Testis (tissue), 5 donors: ENCODE results near the gene EPHA7. TPM values are rescaled to one million over a fixed set of nuclear protein-coding genes. Genes with fewer than 3 reads are reported as not detected.
A peak's percentile ranks its signal among the peaks of the same experiment; 100 is the strongest.

Source experiments
- DNase-seq: peaks from one replicate; pipeline ENCODE4 v3.0.0-alpha.2; 2019
- H3K27ac ChIP-seq, 2 donors: fragments of 200-600 bp; sonication (generic); one replicate each; pipeline ENCODE4 v1.5.1; 2019
- H3K27me3 ChIP-seq: fragments of 200-600 bp; sonication (generic); one replicate; pipeline ENCODE4 v1.5.1; 2019
- H3K36me3 ChIP-seq: fragments of 200-600 bp; sonication (generic); one replicate; pipeline ENCODE4 v1.5.1; 2017; ENCODE audit warnings: low read depth; ENCODE audit errors: missing control alignments
- H3K4me1 ChIP-seq: fragments of 200-600 bp; sonication (generic); one replicate; pipeline ENCODE4 v1.5.1; 2019
- H3K4me3 ChIP-seq, 2 donors: fragments of 200-600 bp; sonication (generic); one replicate each; pipeline ENCODE4 v1.5.1; 2017 to 2019
- H3K9me3 ChIP-seq: fragments of 200-600 bp; sonication (generic); one replicate; pipeline ENCODE4 v1.5.1; 2017
- CTCF ChIP-seq, 3 experiments: fragments of 450-650 bp in 2 of 3; fragments of 200-600 bp in 1 of 3; sonication (generic) in 1 of 3; IDR thresholded peaks; one replicate each; pipeline ENCODE4 v1.5.1; 2016 to 2019; ENCODE audit warnings: antibody characterized with exemption in 3 of 3, mild to moderate bottlenecking in 2 of 3, moderate library complexity in 1 of 3
- POLR2A ChIP-seq: fragments of 450-650 bp; IDR thresholded peaks from one replicate; pipeline ENCODE4 v1.6.1; 2017; ENCODE audit warnings: antibody characterized with exemption, mild to moderate bottlenecking, moderate library complexity
- WGBS, 2 donors: methylation state at CpG; one replicate each; pipeline ENCODE4 v1.1.5; 2018; 5-methylcytosine and 5-hydroxymethylcytosine counted together
- intact Hi-C: fragments of 100-400 bp; cut with DNase I; formaldehyde crosslinking; loops from one replicate; pipeline ENCODE4 v1.15.1; 2023; ENCODE audit warnings: low total_unique reads
- long read RNA-seq, 2 donors: transcript quantifications; one replicate each; lab custom pipeline, GENCODE V29; 2026
- polyA plus RNA-seq: library from polyadenylated mRNA; stranded (reverse); fragments of 350-450 nt; fragmentation: Illumina TruSeq; extraction: RNeasy Lipid Tissue Mini Kit (QIAGEN cat#74804); gene quantifications from one replicate; pipeline ENCODE4 v1.2.3, GENCODE V29; 2014; ENCODE audit warnings: low read depth, low replicate concordance; ENCODE audit not compliant: insufficient read depth
- total RNA-seq, 2 donors: library from RNA; depleted of rRNA; stranded (reverse); fragments of >200 nt; gene quantifications; one replicate each; pipeline ENCODE4 v1.2.3, GENCODE V29; 2016

Gene EPHA7
- total RNA-seq (1 to 10 TPM; 4.8 to 7.2 TPM), polyA plus RNA-seq (3.4 TPM)
- long read RNA-seq, donor 1, partial matches to known transcripts, result 0 of 4 reads
- long read RNA-seq, donor 1, other reads (novel, unspliced or antisense), result 0 of 4 reads
- long read RNA-seq, donor 2, partial matches to known transcripts, result 0 of 1 reads
- long read RNA-seq, donor 2, other reads (novel, unspliced or antisense), result 0 of 1 reads

DNA sequence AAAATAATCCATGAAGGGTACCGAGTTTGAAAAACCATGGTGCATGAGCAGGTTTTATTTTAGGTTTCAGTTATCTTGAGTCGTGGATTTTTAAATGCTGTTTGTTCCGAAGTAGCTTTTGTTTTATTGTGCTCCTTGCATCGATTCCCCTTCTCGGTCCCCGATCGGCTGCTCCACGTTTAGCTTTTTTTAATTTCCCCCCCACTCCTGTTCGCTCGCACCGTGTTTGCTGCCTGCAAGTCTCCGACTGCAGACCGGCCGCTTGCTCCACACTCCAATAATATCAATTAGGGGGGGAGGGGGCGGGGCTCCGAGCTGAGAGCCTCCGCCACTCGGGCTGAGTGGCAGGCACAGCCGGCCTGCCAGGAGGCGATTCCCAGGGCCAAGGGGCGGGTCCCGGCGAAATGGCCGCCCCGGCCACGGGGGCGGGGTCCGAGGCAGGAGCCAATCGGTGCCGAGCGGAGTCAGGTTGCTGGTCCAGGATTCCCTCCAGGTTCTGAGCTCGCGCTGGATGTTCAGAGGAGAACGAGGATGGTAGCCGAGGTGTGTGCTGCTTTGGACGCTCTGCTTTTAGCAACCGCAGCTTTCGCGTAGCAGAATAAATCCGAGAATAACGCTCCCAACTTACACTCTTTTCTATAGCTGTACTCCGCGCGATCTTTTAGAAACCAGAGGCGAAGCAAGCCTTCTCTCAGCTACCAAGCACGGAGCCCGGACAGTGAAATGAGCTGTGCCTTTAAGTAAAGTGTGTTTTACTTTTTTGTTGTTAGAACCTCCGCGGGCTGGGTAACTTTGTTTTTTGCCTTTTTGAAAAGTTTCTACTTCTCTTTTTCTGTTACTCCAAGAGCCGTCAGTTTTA is at the start of gene EPHA7:
TSS of gene EPHA7 (minus strand) at position 256 of the 859 bp plus-strand sequence. CDS start at position 38, 218 bp downstream.
- H3K27me3 ChIP-seq, result no peaks in the 10 kb centered on the region
- intact Hi-C loops, result no loop called here
- no peaks in the 10 kb centered on the region for H3K36me3 ChIP-seq
- WGBS, 2 donors, result 0 to 1% methylated on average over 49 to 50 of the region's 50 CpGs
- H3K4me1 ChIP-seq, result peaks cover 10% of the 10 kb centered on the region
- peak within 1 kb of the TSS; percentile 59 to 62 for H3K4me3 ChIP-seq
- TF ChIP-seq CTCF (IDR thresholded peaks at IDR 0.05), result no peak
- no peak for TF ChIP-seq POLR2A
- H3K27ac ChIP-seq, result peak within 1 kb of the TSS; percentile 50 to 56
- no peaks in the 10 kb centered on the region for H3K9me3 ChIP-seq
- peak; percentile 98 for DNase-seq

DNA sequence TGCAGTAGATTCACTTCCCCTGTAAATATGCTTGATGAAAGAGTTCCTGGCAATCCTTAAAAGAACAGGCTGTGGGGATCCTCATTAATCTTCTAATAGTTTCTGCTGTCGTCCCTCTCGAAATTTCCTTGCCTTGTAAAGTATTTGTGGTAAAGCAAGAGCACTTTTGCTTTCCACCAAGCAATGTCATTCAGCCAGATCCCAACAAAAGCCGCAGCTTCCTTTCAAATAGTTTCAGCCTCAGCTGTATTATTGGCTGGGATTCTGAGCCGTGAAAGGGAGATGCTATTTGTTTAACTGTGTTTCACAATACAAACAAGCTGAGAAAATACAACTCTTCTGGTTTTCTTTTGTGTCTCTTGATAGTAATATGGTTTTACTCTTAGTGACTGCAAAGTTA is 48.9 kb upstream of the EPHA7 start:
- Histone ChIP-seq H3K4me1 (no peaks in the 10 kb centered on the region), H3K4me3 (no peak overlapping the region), H3K9me3 (no peaks in the 10 kb centered on the region), H3K36me3 (no peaks in the 10 kb centered on the region), H3K27me3 (no peaks in the 10 kb centered on the region), H3K27ac (no peak overlapping the region)
- TF ChIP-seq POLR2A, result no peak
- no peak for TF ChIP-seq CTCF (IDR thresholded peaks at IDR 0.05)
- intact Hi-C loops, result no loop called here
- DNase-seq, result no peak
- 36 to 42% methylated on average over 4 of the region's 4 CpGs for WGBS, 2 donors

- DNase-seq, result no peak
- Histone ChIP-seq H3K27ac (no peak overlapping the region), H3K9me3 (no peaks in the 10 kb centered on the region), H3K36me3 (no peaks in the 10 kb centered on the region), H3K4me3 (no peak overlapping the region), H3K27me3 (no peaks in the 10 kb centered on the region), H3K4me1 (no peaks in the 10 kb centered on the region)
- no peak for TF ChIP-seq POLR2A
- no peak for TF ChIP-seq CTCF (IDR thresholded peaks at IDR 0.05)
- 88 to 89% methylated on average over 6 of the region's 6 CpGs for WGBS, 2 donors
- intact Hi-C loops, result no loop called here
These were observed 35.2 kb upstream of the EPHA7 start for GRCh38 chr6:93454533-93454932.

GRCh38 chr6:93453956-93454355 is 34.6 kb upstream of the EPHA7 start:
- no peaks in the 10 kb centered on the region for H3K27me3 ChIP-seq
- intact Hi-C loops, result no loop called here
- 88 to 91% methylated on average over 3 of the region's 3 CpGs for WGBS, 2 donors
- TF ChIP-seq CTCF (IDR thresholded peaks at IDR 0.05) (no peak), POLR2A (no peak)
- no peaks in the 10 kb centered on the region for H3K4me1 ChIP-seq
- H3K4me3 ChIP-seq, result no peak overlapping the region
- H3K27ac ChIP-seq, result no peak overlapping the region
- no peak for DNase-seq
- H3K9me3 ChIP-seq, result no peaks in the 10 kb centered on the region
- H3K36me3 ChIP-seq, result no peaks in the 10 kb centered on the region
